ENCODE measurements around the gene TRAF3IP1. TPM values are rescaled to one million over a fixed set of nuclear protein-coding genes. Genes with fewer than 3 reads are reported as not detected.

Gene TRAF3IP1
- total and polyA plus RNA-seq, 2 of the 13 experiments (the other 11 are each of a cell fraction or from before 2014, with no cell fraction given): 4.1 to 12.9 TPM

- no peak for TF ChIP-seq ZBTB40 (IDR thresholded peaks at IDR 0.05)
- TF ChIP-seq ZBTB40 (CRISPR knock-in tag; IDR thresholded peaks at IDR 0.05): no peak
These were observed 33.8 kb upstream of the TRAF3IP1 start (continued) for GRCh38 chr2:238286551-238286950.
